CD4-positive, alpha-beta T cell treated with Interleukin-10 for 1 hour (primary cell): ENCODE results near the gene CD1B.
A peak's percentile ranks its signal among the peaks of the same experiment; 100 is the strongest.
"Not testable (repeated sequence)": the region's sequence is repeated elsewhere in the genome, so short reads cannot be mapped to it uniquely, and the experiment has no call there.

Experiments
- DNase-seq: peaks from one replicate; pipeline ENCODE4 v3.0.0-alpha.2; 2020

CD1B gene

GRCh38 chr1:158331481-158332150 is at the start of gene CD1B:
Gene CD1B, minus strand, starts transcription at chr1:158331531. Its CDS starts 108 bp downstream, at chr1:158331423.
- no peak for DNase-seq

GRCh38 chr1:158374860-158375259 is 43.5 kb upstream of the CD1B start:
- DNase-seq = no peak

- not testable (repeated sequence) for DNase-seq
These were observed 42.8 kb upstream of the CD1B start for GRCh38 chr1:158374101-158374500.

GRCh38 chr1:158371188-158371953 is 40.0 kb upstream of the CD1B start:
- DNase-seq = no peak

GRCh38 chr1:158366783-158367182 is 35.5 kb upstream of the CD1B start:
- no peak for DNase-seq

- DNase-seq = no peak
These were observed 31.6 kb upstream of the CD1B start for GRCh38 chr1:158362941-158363340.

- no peak for DNase-seq
These were observed 31.2 kb upstream of the CD1B start for GRCh38 chr1:158362482-158362881.

- DNase-seq = no peak
These were observed 26.1 kb upstream of the CD1B start for GRCh38 chr1:158357441-158357840.

- no peak for DNase-seq
These were observed 25.3 kb upstream of the CD1B start for GRCh38 chr1:158356616-158357015.

- DNase-seq = no peak
These were observed 24.5 kb upstream of the CD1B start for GRCh38 chr1:158355773-158356285.

GRCh38 chr1:158354255-158354654 is 22.9 kb upstream of the CD1B start:
- no peak for DNase-seq

- no peak for DNase-seq
These were observed 22.2 kb upstream of the CD1B start, which contains the start of gene CD1E for GRCh38 chr1:158353303-158354075. Gene CD1E, plus strand, starts transcription at chr1:158353894. Its CDS starts 95 bp downstream, at chr1:158353989.

GRCh38 chr1:158348946-158349345 is 17.6 kb upstream of the CD1B start:
- DNase-seq = not testable (repeated sequence)

GRCh38 chr1:158336413-158336812 is 5.1 kb upstream of the CD1B start:
- DNase-seq = not testable (repeated sequence)

GRCh38 chr1:158335213-158335532 is 3.8 kb upstream of the CD1B start:
- no peak for DNase-seq

GRCh38 chr1:158334526-158335212 is 3.3 kb upstream of the CD1B start:
- no peak for DNase-seq

- DNase-seq = no peak
These were observed 2.2 kb upstream of the CD1B start for GRCh38 chr1:158333405-158334155.

- DNase-seq = no peak
These were observed 265 bp downstream of the CD1B start for GRCh38 chr1:158331106-158331425.

GRCh38 chr1:158330391-158331105 is 783 bp downstream of the CD1B start:
- no peak for DNase-seq

- DNase-seq = peak; percentile 11
These were observed 1.6 kb downstream of the CD1B start for GRCh38 chr1:158329733-158330132.

- no peak for DNase-seq
These were observed 2.0 kb downstream of the CD1B start for GRCh38 chr1:158329300-158329699.

- no peak for DNase-seq
These were observed 2.9 kb downstream of the CD1B start for GRCh38 chr1:158328426-158328825.
